Fibroblast of pulmonary artery (primary cell): ENCODE results near the gene CATSPERD.

Experiments
- DNase-seq: peaks from one replicate; pipeline ENCODE4 v3.0.0-alpha.2; 2010; ENCODE audit warnings: low read depth
- H3K4me3 ChIP-seq: replicated peaks from 2 replicates; pipeline ENCODE4 v1.5.1; 2011; ENCODE audit warnings: low read depth, mild to moderate bottlenecking, control low read depth, low read length, moderate library complexity
- TF ChIP-seq, protein P1 (sequence below): IDR thresholded peaks from 2 replicates; pipeline ENCODE4 v1.5.1; 2011; ENCODE audit warnings: mild to moderate bottlenecking, control low read depth, low read length, inconsistent platforms; ENCODE audit errors: missing control alignments

CATSPERD gene

DNA sequence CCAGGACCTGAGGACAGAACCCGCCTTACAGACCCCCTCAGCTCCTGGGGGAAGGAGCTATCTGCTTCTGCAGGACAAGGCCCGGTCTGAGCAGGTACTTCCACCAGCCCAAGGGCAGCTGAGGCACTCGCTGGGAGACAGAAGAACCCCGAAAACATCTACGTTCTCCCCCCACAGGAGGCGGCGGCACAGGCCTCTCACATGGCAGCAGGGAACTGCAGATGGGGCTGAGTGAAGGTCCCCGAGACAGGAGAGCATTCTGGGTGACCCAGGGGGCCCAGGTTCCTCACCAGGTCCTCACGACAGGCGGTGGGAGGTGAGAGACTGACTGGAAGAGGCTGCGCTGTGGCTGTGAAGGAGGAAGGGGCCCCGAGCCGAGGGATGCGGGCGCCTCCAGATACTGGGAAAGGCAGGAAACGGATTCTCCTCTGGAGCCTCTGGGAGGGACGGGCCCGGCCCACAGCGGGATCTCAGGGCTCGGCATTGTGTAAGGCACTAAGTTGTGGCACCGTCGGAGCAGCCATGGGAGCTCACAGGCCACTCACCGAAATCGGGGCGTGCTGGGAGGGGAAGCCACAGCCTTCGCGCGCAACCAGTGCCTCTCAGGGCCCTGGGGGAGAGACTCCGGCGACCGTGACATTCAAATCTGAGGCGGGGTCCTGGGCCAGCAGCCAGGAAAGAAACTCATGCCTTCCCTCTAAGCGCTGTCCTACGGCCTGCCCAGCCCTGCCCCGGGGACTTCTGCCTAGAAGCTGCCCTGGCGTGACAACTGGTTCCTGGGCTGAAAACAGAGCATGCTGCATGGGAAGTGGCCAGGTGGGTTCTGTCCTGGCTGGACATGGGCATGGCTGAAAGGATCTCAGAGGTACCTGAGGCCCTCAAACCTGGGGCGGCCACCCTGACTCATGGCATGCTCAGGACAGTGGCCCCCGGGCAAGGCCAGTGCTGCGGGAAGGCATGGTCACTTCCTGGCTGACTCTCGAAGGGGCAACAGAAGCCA is 16.3 kb upstream of the CATSPERD start:
- TF ChIP-seq, protein P1, sequence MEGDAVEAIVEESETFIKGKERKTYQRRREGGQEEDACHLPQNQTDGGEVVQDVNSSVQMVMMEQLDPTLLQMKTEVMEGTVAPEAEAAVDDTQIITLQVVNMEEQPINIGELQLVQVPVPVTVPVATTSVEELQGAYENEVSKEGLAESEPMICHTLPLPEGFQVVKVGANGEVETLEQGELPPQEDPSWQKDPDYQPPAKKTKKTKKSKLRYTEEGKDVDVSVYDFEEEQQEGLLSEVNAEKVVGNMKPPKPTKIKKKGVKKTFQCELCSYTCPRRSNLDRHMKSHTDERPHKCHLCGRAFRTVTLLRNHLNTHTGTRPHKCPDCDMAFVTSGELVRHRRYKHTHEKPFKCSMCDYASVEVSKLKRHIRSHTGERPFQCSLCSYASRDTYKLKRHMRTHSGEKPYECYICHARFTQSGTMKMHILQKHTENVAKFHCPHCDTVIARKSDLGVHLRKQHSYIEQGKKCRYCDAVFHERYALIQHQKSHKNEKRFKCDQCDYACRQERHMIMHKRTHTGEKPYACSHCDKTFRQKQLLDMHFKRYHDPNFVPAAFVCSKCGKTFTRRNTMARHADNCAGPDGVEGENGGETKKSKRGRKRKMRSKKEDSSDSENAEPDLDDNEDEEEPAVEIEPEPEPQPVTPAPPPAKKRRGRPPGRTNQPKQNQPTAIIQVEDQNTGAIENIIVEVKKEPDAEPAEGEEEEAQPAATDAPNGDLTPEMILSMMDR: no peak
- no peak for DNase-seq
- no peak overlapping the region for H3K4me3 ChIP-seq

DNA sequence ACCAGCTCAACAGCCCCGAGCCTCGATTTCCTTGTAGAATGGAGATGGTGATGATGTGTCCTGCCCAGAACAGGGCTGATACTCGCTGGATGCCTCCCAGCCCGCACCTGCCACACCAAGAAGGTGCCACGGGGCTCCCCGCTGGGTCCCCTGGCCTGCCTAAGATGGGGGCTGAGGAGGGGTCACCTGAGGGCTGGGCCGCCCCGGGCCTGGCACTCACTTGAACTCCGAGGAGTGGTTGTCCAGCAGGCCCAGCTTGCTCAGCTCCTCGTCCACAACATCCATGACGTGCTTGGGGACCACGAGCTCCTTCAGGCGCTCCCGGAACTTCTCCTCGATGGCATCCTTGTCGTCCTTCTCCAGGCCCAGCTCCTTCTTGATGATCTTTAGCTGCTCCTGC is 14.9 kb upstream of the CATSPERD start:
- TF ChIP-seq, protein P1: no peak
- H3K4me3 ChIP-seq: no peak overlapping the region
- no peak for DNase-seq

DNA sequence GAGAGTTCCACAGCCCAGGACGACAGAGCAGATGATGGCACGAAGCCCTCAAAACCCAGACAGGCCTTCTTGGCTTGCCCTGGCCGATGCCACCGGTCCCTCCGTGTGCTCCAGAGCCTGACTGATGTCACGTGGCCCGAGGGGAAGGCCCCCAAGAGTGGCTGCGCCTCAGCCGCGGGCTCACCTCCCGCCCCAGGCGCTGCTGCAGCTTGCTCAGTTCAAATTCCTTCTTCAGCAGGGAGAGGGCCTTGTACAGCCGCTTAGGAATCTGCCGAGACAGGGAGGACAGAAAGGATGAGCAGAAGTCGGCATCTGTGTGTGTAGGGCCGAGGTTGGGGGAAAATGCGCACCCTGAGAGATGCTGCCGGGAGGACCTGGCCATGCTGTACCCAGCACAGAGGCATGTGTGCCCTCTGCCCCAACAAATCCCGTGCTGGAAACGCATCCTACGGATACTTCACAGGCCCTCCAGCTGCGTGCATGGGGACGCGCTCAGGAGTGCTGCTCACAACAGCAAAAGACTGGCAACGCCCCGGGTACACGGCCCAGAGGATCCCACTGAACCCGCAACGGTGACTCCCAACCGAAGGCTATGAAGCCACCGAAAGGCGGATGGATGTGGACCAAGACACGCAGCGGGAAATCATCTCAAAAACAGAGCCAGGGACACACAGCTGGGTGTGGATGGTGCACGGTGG is 13.4 kb upstream of the CATSPERD start:
- DNase-seq: no peak
- TF ChIP-seq, protein P1: no peak
- no peak overlapping the region for H3K4me3 ChIP-seq

DNA sequence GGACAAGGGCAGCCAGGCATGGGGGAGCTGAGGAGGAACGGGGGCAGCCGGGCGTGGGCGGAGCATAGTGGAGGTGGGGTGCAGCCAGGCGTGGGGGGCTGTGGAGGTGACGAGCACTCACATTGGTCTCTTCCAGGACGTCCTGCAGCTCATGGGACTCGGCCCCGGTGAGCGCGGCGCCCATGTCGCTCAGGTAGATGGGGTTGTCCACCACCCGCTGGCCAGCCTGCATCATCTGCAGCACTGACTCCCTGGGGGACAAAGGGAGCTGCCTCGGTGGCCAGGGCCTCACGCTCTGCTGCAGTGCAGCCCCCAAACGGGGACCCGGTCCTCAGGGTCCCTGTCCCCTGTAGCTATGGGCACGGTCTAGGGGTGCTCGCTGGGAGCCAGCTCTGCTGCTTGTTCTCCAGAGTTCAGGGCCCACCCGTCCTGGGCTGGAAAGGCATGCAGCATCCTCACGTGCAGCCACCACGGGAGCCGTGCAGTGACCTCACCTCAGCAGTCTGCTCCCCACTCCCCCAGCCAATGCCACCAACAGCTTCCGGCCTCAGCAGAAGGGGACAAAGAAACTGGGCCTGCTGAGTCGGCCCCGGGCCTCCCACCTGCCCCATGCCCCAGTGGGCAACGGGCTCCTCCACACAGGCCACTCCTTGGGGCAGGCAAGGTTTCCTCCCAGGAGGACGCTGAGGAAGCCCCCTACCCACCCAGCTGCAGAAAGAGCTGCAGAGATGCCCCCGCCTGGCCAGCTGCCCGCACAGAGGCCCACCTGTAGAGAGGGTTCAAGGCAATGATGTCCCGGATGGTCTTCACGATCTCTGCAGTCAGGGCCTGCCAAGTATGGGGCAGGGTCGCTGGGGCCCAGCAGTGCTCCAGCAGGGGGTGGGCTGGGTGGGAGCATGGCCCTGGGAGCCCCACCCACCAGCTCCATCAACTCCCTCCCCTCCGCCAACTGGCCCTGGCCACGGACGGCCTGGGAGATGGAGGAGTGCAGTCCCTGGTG is 12.6 kb upstream of the CATSPERD start:
- no peak for DNase-seq
- TF ChIP-seq, protein P1: no peak
- H3K4me3 ChIP-seq: no peak overlapping the region

DNA sequence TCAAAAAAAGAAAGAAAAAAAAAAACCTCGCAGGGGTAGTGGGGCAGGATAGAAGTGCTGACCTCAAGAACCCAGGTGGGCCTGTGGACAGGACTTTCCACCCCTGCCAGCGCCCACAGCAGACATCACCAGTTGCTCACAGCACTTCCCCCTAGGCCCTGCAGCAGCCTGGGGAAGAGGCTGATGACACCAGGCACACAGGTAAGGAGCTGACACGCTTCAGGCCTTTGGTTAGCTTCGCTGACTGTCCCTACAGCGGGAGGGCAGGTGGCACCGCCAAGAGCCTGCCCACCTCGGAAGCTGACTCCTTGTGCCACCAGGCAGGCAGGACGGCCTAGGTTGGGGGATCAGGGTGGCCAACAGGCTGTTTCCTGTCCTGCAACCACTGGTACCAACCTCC is 9.4 kb upstream of the CATSPERD start:
- no peak overlapping the region for H3K4me3 ChIP-seq
- no peak for DNase-seq
- TF ChIP-seq, protein P1: no peak

DNA sequence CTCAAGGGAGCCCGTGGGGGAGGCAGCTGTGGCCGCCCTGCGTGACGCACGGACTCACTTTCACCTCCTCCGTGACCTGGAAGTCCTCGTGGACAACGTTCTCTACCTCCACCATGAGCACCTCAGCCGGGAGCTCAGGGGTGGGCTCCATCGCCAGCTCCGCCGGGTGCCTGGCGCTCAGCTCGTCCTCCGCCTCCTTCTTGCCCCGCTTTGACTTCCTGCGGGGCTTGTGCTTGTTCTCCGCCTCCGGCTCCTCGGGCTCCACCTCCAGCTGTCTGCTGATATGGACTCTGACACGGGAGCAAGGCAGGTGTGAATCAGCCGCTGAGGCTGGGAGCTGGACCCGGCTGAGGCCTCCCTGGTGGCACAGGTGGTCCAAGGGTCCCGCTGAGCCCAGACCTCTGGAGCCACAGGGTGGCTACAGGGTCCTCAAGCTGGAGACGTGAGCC is 8.7 kb upstream of the CATSPERD start:
- H3K4me3 ChIP-seq: no peak overlapping the region
- TF ChIP-seq, protein P1: no peak
- DNase-seq: no peak
